ENCODE measurements around the gene OR2T3.
"Not testable (repeated sequence)": the region's sequence is repeated elsewhere in the genome, so short reads cannot be mapped to it uniquely, and the experiment has no call there.

GRCh38 chr1:248500305-248501035 is 27.3 kb downstream of the OR2T3 start:
- TF ChIP-seq POLR2AphosphoS5 (IDR thresholded peaks at IDR 0.05): not testable (repeated sequence)
- TF ChIP-seq, protein P1, sequence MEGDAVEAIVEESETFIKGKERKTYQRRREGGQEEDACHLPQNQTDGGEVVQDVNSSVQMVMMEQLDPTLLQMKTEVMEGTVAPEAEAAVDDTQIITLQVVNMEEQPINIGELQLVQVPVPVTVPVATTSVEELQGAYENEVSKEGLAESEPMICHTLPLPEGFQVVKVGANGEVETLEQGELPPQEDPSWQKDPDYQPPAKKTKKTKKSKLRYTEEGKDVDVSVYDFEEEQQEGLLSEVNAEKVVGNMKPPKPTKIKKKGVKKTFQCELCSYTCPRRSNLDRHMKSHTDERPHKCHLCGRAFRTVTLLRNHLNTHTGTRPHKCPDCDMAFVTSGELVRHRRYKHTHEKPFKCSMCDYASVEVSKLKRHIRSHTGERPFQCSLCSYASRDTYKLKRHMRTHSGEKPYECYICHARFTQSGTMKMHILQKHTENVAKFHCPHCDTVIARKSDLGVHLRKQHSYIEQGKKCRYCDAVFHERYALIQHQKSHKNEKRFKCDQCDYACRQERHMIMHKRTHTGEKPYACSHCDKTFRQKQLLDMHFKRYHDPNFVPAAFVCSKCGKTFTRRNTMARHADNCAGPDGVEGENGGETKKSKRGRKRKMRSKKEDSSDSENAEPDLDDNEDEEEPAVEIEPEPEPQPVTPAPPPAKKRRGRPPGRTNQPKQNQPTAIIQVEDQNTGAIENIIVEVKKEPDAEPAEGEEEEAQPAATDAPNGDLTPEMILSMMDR (IDR thresholded peaks at IDR 0.05): not testable (repeated sequence)
